ENCODE data around the gene BCAS4.

The BCAS4 gene, protein sequence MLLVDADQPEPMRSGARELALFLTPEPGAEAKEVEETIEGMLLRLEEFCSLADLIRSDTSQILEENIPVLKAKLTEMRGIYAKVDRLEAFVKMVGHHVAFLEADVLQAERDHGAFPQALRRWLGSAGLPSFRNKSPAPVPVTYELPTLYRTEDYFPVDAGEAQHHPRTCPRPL

DNA sequence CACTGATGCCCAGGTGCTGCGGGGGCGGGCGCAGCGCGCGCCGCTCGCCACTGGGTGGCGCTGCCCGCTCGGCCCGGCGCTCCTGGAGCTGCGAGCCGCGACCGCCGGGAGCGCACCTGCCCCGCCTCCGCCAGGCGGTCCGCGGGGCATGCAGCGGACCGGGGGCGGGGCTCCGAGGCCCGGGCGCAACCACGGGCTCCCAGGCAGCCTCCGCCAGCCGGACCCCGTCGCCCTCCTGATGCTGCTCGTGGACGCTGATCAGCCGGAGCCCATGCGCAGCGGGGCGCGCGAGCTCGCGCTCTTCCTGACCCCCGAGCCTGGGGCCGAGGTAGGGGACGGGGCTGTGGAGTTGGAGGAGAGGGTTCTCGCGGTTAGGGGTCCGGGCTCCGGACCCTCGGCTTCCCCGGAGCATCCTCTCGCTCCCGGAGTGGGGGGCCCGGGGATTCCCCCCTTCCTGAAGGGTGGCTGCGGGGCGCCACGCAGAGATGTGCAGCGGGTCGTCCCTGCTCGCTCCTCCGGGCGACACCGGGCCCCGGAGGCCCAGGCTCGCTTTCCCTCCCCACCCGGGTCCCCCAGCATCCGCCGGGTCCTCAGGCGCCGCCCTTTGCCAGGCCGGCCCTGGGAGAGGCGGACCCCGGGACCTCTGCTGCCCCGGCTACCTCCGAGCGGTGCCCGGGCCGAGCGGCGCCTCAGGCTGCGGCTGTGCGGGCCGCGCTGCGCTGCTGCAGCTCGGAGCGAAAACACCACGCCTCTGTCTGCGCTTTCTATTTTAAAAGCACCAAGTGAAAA is at the start of gene BCAS4:
BCAS4 (plus strand) TSS at position 216 of the 789 bp plus-strand sequence; CDS start at position 239, 23 bp downstream.
- H3K4me3 ChIP-seq (ENCODE audit: low read length in 2 of 2): peak within 1 kb of the TSS; percentile 77 to 83

DNA sequence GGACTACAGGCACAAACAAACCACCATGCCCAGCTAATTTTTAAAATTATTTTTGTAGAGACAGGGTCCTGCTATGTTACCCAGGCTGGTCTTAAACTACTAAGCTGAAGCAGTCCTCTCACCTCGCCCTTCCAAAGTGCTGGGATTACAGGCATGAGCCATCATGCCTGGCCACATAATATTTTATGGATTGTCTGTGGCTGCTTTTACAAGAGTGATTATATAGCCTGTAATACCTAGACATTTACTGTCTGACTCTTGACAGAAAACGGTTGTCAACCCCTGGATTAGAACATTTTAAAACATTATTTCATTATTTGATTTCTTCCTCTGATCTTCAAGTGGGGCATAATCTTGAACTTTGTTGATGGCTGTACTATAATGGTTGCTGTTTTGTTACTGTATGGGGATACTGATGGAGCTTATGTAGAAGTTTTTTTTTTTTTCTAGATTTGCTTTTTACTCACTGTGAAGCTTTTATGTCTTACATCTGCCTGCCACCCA is 49.2 kb upstream of the BCAS4 start:
- H3K4me1 ChIP-seq (ENCODE audit: control insufficient read depth, insufficient read depth, low read length): peaks cover 20% of the 10 kb centered on the region
- no peaks in the 10 kb centered on the region for H3K36me3 ChIP-seq (ENCODE audit: control insufficient read depth in 2 of 2, insufficient read depth in 2 of 2, low read length in 2 of 2)
- H3K4me3 ChIP-seq (ENCODE audit: low read length in 2 of 2): no peak overlapping the region
- H3K27ac ChIP-seq (ENCODE audit: low read length): peak overlapping the region; percentile 67
- no peaks in the 10 kb centered on the region for H3K27me3 ChIP-seq (ENCODE audit: control insufficient read depth in 1 of 2, insufficient read depth in 2 of 2, low read length in 2 of 2)
- no peak overlapping the region for H3K9ac ChIP-seq (ENCODE audit: low read length in 2 of 2)
- H3K9me3 ChIP-seq (ENCODE audit: control insufficient read depth in 2 of 2, low read length in 2 of 2): no peaks in the 10 kb centered on the region

More for the DNA sequence above, at the start of gene BCAS4:
- Histone ChIP-seq H3K9ac (ENCODE audit: low read length in 2 of 2) (peak within 1 kb of the TSS; percentile 62 to 66), H3K27ac (ENCODE audit: low read length) (no peak within 1 kb of the TSS), H3K4me1 (ENCODE audit: control insufficient read depth, insufficient read depth, low read length) (peaks cover 35% of the 10 kb centered on the region), H3K36me3 (ENCODE audit: control insufficient read depth in 2 of 2, insufficient read depth in 2 of 2, low read length in 2 of 2) (no peaks in the 10 kb centered on the region), H3K9me3 (ENCODE audit: control insufficient read depth in 2 of 2, low read length in 2 of 2) (no peaks in the 10 kb centered on the region), H3K27me3 (ENCODE audit: control insufficient read depth in 1 of 2, insufficient read depth in 2 of 2, low read length in 2 of 2) (no peaks in the 10 kb centered on the region)

DNA sequence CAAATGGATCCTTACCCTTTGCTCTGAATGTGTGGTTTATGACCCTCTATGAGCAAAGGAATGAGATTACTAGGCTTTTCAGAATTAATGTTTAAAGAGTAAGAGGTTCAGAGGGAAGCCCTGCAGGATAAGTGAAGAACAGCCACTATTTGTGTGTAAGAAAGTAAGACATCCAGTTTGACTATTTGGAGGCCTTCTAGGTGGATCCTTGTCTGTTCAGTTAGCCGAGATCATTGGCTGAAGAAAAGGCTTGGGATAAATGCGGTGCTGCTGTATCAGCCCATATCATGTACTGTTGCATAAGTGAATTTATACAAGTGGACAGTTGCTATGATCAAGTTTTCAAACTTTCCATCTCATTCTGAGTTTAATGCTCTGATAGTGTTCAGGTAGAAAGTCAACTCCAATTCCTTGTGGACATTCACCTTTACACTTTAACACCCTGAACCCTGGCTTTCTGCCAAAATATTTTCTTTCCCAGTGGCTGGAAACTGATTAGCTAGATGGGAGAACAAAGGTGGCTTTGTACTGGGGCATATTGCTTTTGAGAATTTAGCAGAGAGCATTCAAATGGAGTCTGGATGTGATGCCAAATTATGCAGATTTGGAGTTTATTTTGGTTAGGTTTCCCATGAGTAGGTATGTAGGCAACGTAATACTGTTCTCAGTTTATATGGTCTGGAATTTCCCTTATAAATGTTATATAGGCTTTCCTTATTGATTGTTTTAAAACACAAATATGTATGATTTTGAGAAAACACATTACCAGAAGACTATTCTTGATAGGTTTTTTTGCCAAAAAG is 48.5 kb upstream of the BCAS4 start:
- Histone ChIP-seq H3K27me3 (ENCODE audit: control insufficient read depth in 1 of 2, insufficient read depth in 2 of 2, low read length in 2 of 2) (no peaks in the 10 kb centered on the region), H3K4me1 (ENCODE audit: control insufficient read depth, insufficient read depth, low read length) (peaks cover 20% of the 10 kb centered on the region), H3K27ac (ENCODE audit: low read length) (peak overlapping the region; percentile 3), H3K36me3 (ENCODE audit: control insufficient read depth in 2 of 2, insufficient read depth in 2 of 2, low read length in 2 of 2) (no peaks in the 10 kb centered on the region), H3K9ac (ENCODE audit: low read length in 2 of 2) (no peak overlapping the region), H3K9me3 (ENCODE audit: control insufficient read depth in 2 of 2, low read length in 2 of 2) (no peaks in the 10 kb centered on the region), H3K4me3 (ENCODE audit: low read length in 2 of 2) (no peak overlapping the region)

DNA sequence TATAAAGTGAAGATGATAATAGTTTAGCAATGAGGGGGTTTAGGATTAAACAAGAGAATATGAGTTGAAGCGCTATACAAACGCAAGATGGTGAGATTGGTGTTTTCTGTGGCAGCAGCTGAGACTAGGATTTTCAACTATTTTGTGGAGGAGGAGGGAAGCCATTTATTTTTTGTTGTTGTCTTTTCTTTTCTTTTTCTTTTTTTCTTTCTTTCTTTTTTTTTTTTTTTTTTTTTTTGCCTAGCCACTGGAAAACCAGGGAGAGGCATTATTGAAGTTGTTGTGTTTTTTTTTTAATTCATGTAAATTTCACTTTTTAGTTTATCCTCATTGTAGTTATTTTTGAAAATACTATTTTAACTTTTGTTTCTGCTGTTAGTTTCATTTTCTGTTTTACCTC is 47.6 kb upstream of the BCAS4 start:
- Histone ChIP-seq H3K36me3 (ENCODE audit: control insufficient read depth in 2 of 2, insufficient read depth in 2 of 2, low read length in 2 of 2) (no peaks in the 10 kb centered on the region), H3K4me1 (ENCODE audit: control insufficient read depth, insufficient read depth, low read length) (peaks cover 20% of the 10 kb centered on the region), H3K4me3 (ENCODE audit: low read length in 2 of 2) (no peak overlapping the region), H3K27ac (ENCODE audit: low read length) (no peak overlapping the region), H3K9ac (ENCODE audit: low read length in 2 of 2) (no peak overlapping the region), H3K27me3 (ENCODE audit: control insufficient read depth in 1 of 2, insufficient read depth in 2 of 2, low read length in 2 of 2) (no peaks in the 10 kb centered on the region), H3K9me3 (ENCODE audit: control insufficient read depth in 2 of 2, low read length in 2 of 2) (no peaks in the 10 kb centered on the region)

DNA sequence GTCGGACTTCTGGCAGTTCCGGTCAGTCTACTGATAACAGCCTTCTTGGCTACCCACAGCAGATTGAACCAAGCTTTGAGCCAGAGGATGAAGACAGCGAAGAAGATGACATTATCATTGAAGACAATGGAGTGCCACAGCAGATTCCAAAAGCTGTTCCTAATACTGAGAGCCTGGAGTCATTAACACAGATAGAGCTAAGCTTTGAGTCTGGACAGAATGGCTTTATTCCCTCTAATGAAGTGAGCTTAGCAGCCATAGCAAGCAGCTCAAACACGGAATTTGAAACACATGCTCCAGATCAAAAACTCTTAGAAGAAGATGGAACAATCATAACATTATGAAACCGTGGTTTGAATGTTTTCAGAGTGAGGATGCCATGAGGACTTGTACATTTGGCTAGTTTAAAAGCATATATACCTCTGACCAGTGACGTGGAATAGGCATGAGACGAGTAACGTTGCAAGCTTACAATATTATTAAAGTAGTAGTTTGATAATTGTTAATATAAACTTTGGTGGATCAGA is 44.7 kb upstream of the BCAS4 start:
- H3K9ac ChIP-seq (ENCODE audit: low read length in 2 of 2): no peak overlapping the region
- no peaks in the 10 kb centered on the region for H3K27me3 ChIP-seq (ENCODE audit: control insufficient read depth in 1 of 2, insufficient read depth in 2 of 2, low read length in 2 of 2)
- no peak overlapping the region for H3K4me3 ChIP-seq (ENCODE audit: low read length in 2 of 2)
- H3K9me3 ChIP-seq (ENCODE audit: control insufficient read depth in 2 of 2, low read length in 2 of 2): no peaks in the 10 kb centered on the region
- H3K27ac ChIP-seq (ENCODE audit: low read length): no peak overlapping the region
- H3K36me3 ChIP-seq (ENCODE audit: control insufficient read depth in 2 of 2, insufficient read depth in 2 of 2, low read length in 2 of 2): no peaks in the 10 kb centered on the region
- H3K4me1 ChIP-seq (ENCODE audit: control insufficient read depth, insufficient read depth, low read length): peaks cover 3% of the 10 kb centered on the region

DNA sequence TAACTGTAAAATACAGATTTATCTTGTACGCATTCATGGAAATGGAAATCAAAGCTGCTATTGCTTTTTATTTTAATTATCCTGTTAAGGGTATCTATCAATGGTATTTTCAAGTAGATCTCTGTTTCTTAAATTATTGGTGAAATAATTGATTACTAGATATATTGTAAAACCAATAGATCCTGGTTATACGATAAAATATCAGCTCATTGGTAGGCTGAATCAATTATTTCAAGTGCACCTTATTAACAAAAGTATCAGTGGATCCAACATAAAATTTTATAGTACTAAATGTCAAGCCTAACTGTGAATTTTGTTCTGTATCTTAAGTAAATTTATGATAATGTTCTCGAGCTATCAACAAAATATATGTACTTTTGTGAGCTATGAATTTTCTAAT is 41.7 kb upstream of the BCAS4 start:
- Histone ChIP-seq H3K9ac (ENCODE audit: low read length in 2 of 2) (no peak overlapping the region), H3K4me3 (ENCODE audit: low read length in 2 of 2) (no peak overlapping the region), H3K27ac (ENCODE audit: low read length) (no peak overlapping the region), H3K36me3 (ENCODE audit: control insufficient read depth in 2 of 2, insufficient read depth in 2 of 2, low read length in 2 of 2) (no peaks in the 10 kb centered on the region), H3K9me3 (ENCODE audit: control insufficient read depth in 2 of 2, low read length in 2 of 2) (no peaks in the 10 kb centered on the region), H3K4me1 (ENCODE audit: control insufficient read depth, insufficient read depth, low read length) (no peaks in the 10 kb centered on the region), H3K27me3 (ENCODE audit: control insufficient read depth in 1 of 2, insufficient read depth in 2 of 2, low read length in 2 of 2) (no peaks in the 10 kb centered on the region)

DNA sequence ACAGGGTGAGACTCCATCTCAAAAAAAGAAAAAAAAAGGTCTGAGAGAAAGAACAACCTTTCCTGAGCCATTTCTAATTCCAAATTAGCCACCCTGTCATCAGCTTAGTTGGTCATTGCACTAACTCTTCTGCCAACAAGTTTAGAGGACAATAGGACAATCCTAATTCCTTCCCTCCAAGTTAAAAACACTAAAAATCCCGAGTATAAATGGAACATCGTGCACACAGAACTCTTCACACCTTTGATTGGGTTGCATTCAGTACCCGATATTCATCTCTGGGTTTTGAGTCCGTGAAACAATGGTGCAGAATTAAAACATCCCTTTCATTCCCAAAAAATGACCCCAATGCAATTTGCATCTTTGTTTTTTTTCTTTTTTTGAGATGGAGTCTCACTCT is 40.4 kb upstream of the BCAS4 start:
- no peaks in the 10 kb centered on the region for H3K36me3 ChIP-seq (ENCODE audit: control insufficient read depth in 2 of 2, insufficient read depth in 2 of 2, low read length in 2 of 2)

DNA sequence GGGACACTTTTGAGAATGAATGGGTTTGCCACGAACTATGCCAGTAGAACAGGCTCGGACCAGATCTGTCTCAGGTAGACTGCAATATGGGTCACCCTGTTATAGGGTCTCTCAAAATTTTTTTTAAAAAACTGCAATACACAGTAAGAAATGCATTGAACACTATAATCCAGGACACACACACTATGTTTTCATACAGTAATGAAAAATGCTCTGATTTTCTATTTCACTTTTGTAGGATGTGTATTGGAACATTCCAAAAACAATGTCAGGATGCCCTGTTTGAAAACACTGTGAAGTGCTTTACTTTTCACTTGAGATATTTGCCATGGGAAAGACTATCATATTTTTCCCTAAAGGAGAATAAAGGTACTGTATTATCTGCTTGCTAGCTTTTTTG is 38.4 kb upstream of the BCAS4 start:
- Histone ChIP-seq H3K4me3 (ENCODE audit: low read length in 2 of 2) (no peak overlapping the region), H3K9ac (ENCODE audit: low read length in 2 of 2) (no peak overlapping the region), H3K27me3 (ENCODE audit: control insufficient read depth in 1 of 2, insufficient read depth in 2 of 2, low read length in 2 of 2) (no peaks in the 10 kb centered on the region), H3K4me1 (ENCODE audit: control insufficient read depth, insufficient read depth, low read length) (peaks cover 2% of the 10 kb centered on the region), H3K36me3 (ENCODE audit: control insufficient read depth in 2 of 2, insufficient read depth in 2 of 2, low read length in 2 of 2) (no peaks in the 10 kb centered on the region), H3K9me3 (ENCODE audit: control insufficient read depth in 2 of 2, low read length in 2 of 2) (no peaks in the 10 kb centered on the region), H3K27ac (ENCODE audit: low read length) (no peak overlapping the region)

More for the DNA sequence above, 40.4 kb upstream of the BCAS4 start:
- Histone ChIP-seq H3K4me3 (ENCODE audit: low read length in 2 of 2) (no peak overlapping the region), H3K9me3 (ENCODE audit: control insufficient read depth in 2 of 2, low read length in 2 of 2) (no peaks in the 10 kb centered on the region), H3K4me1 (ENCODE audit: control insufficient read depth, insufficient read depth, low read length) (no peaks in the 10 kb centered on the region), H3K9ac (ENCODE audit: low read length in 2 of 2) (no peak overlapping the region), H3K27ac (ENCODE audit: low read length) (no peak overlapping the region), H3K27me3 (ENCODE audit: control insufficient read depth in 1 of 2, insufficient read depth in 2 of 2, low read length in 2 of 2) (no peaks in the 10 kb centered on the region)

DNA sequence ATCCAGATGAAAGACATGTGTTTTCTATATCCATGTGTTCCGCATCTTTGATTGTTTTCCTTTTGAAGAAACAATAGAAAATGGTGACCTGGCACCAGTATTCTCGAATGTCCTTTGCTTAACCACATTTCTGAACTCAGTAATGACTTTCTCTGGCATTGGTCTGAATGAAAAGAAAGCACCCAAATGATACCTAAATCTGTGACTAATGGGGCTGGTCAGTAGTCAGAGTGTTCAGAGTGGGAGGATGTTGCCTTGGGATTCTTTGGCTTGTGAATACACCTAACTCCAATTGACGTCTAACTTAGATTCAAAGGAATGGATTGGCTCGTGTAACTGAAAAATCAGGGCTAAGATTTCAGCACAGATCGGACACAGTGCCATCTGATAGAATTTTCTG is 36.4 kb upstream of the BCAS4 start:
- Histone ChIP-seq H3K4me1 (ENCODE audit: control insufficient read depth, insufficient read depth, low read length) (peaks cover 22% of the 10 kb centered on the region), H3K36me3 (ENCODE audit: control insufficient read depth in 2 of 2, insufficient read depth in 2 of 2, low read length in 2 of 2) (no peaks in the 10 kb centered on the region), H3K27me3 (ENCODE audit: control insufficient read depth in 1 of 2, insufficient read depth in 2 of 2, low read length in 2 of 2) (no peaks in the 10 kb centered on the region), H3K9me3 (ENCODE audit: control insufficient read depth in 2 of 2, low read length in 2 of 2) (no peaks in the 10 kb centered on the region), H3K9ac (ENCODE audit: low read length in 2 of 2) (no peak overlapping the region), H3K4me3 (ENCODE audit: low read length in 2 of 2) (no peak overlapping the region), H3K27ac (ENCODE audit: low read length) (no peak overlapping the region)

DNA sequence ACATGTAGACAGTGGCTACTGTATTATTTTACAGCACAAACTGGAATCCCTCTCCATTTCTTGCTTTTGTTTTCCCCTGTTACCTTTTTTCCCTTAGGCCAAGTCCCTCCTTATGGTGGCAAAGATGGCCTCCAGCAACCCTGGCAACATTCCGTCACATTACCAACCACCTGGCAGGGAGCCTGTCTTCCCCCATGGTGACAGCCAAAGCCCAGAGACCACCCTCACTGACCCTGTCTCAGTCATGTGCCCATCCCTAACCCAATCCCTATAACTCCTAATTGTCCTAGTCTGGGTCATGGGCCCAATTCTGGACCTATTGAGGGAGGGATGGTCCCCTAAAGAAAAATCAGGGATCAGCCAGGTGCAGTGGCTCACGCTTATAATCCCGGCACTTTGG is 35.9 kb upstream of the BCAS4 start:
- H3K36me3 ChIP-seq (ENCODE audit: control insufficient read depth in 2 of 2, insufficient read depth in 2 of 2, low read length in 2 of 2): no peaks in the 10 kb centered on the region
- H3K9ac ChIP-seq (ENCODE audit: low read length in 2 of 2): no peak overlapping the region
- H3K9me3 ChIP-seq (ENCODE audit: control insufficient read depth in 2 of 2, low read length in 2 of 2): no peaks in the 10 kb centered on the region
- no peaks in the 10 kb centered on the region for H3K27me3 ChIP-seq (ENCODE audit: control insufficient read depth in 1 of 2, insufficient read depth in 2 of 2, low read length in 2 of 2)
- peaks cover 23% of the 10 kb centered on the region for H3K4me1 ChIP-seq (ENCODE audit: control insufficient read depth, insufficient read depth, low read length)
- H3K27ac ChIP-seq (ENCODE audit: low read length): no peak overlapping the region
- H3K4me3 ChIP-seq (ENCODE audit: low read length in 2 of 2): no peak overlapping the region
